Immature natural killer cell (primary cell): ENCODE measurements around the gene IL18RAP. TPM values are rescaled to one million over a fixed set of nuclear protein-coding genes. Genes with fewer than 3 reads are reported as not detected.

Experiments used
- DNase-seq, 3 donors: peaks; one replicate each; pipeline ENCODE4 v3.0.0; 2022; ENCODE audit warnings: mixed read lengths in 1 of 3
- H3K27ac Mint-ChIP-seq, 6 donors: one replicate each; pipeline ENCODE4 v1.8.0; 2020; ENCODE audit warnings: mixed read lengths in 6 of 6, mild to moderate bottlenecking in 5 of 6, inconsistent platforms in 4 of 6, moderate library complexity in 3 of 6
- H3K27me3 Mint-ChIP-seq, 3 donors: one replicate each; pipeline ENCODE4 v1.8.0; 2020 to 2021; ENCODE audit warnings: low read depth in 3 of 3, mild to moderate bottlenecking in 3 of 3, mixed read lengths in 3 of 3, moderate library complexity in 3 of 3, inconsistent platforms in 1 of 3
- H3K36me3 Mint-ChIP-seq, 3 donors: one replicate each; pipeline ENCODE4 v1.8.0; 2020; ENCODE audit warnings: mixed read lengths in 3 of 3, inconsistent platforms in 2 of 3, mild to moderate bottlenecking in 2 of 3
- H3K4me1 Mint-ChIP-seq, 2 donors: one replicate each; pipeline ENCODE4 v1.8.0; 2020; ENCODE audit warnings: inconsistent platforms in 2 of 2, mild to moderate bottlenecking in 2 of 2, mixed read lengths in 2 of 2, moderate library complexity in 1 of 2
- H3K4me3 Mint-ChIP-seq, 5 donors: one replicate each; pipeline ENCODE4 v1.8.0; 2020; ENCODE audit warnings: mild to moderate bottlenecking in 5 of 5, mixed read lengths in 5 of 5, inconsistent platforms in 3 of 5, moderate library complexity in 3 of 5
- H3K9me3 Mint-ChIP-seq, 6 donors: one replicate each; pipeline ENCODE4 v1.8.0; 2020; ENCODE audit warnings: mild to moderate bottlenecking in 6 of 6, mixed read lengths in 6 of 6, inconsistent platforms in 4 of 6, moderate library complexity in 3 of 6
- polyA plus RNA-seq, 3 donors: library from polyadenylated mRNA; unstranded; fragments of 300-500 nt; fragmentation: Illumina TruSeq; gene quantifications; one replicate each; pipeline ENCODE4 v1.2.3, GENCODE V29; 2021

IL18RAP gene
- polyA plus RNA-seq, 3 donors from 2014 or later: 58.1 to 60.8 (median 60.3) TPM

DNA sequence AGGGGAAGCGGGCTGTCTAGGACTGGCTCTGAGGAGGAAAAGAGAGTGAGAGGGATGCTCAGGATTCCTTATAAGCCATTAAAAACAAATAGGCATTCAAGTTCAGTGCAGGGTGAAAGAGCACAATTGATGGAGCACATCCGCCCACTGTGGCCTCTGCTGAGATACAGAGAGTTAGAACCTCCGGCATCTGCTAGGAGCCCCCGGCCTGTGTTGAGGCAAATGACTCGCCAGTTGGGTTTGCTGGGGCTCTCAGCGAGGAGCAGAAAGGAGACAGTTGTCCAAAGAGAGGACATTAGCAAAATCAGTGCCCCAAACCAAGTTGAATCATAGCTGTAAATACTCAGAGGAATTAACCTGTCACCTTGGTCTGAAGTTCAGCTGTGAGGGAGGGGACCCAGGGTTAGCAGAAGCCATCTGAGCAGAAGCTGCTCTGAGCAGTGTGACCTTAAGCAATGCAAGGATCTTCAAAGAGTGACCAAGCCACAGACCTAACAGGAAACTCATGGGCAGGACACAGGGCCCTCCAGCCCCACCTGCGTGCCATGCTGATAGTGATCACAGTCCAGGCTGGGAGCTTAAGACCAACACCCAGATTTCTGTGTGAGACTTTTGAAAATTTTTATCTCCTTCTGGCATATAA, 23.3 kb upstream of the IL18RAP start:
- Mint-ChIP-seq H3K27ac (peak overlapping the region; percentile 64 to 86 (median 84)), H3K27me3 (peaks cover 0 to 1% (median 0%) of the 10 kb centered on the region in 3 donors), H3K4me1 (peaks cover 48 to 54% of the 10 kb centered on the region in 2 donors), H3K4me3 (peak overlapping the region; percentile 3 to 65 (median 55)), H3K36me3 (peaks cover 9 to 23% (median 10%) of the 10 kb centered on the region in 3 donors), H3K9me3 (no peaks in the 10 kb centered on the region)
- peak; percentile 48 to 55 (median 52) for DNase-seq

DNA sequence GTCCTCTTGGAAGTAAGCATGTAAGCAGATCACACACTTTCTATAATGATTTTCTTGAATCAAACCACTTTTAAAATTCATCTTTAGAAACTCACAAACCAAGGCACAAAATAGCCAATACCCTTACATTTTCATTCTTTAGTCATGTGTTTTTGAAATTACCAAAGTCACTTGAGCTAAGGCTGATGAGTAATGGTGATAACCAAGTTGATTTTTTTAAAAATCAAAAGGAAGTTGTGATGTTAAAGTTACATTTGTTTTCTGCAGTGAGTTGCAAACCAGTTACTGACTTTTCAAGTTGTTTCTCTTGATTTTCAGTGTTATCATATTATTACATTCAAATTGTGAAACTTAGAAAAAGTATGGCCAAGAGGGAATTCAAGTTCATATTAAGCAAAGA, 21.5 kb upstream of the IL18RAP start:
- H3K4me3 Mint-ChIP-seq: peak overlapping the region in 2 of 5 donors; percentile 44 to 62
- H3K27me3 Mint-ChIP-seq: no peaks in the 10 kb centered on the region
- peaks cover 3 to 10% (median 9%) of the 10 kb centered on the region in 3 donors for H3K36me3 Mint-ChIP-seq
- H3K4me1 Mint-ChIP-seq: peaks cover 48 to 54% of the 10 kb centered on the region in 2 donors
- no peak for DNase-seq
- H3K9me3 Mint-ChIP-seq: no peaks in the 10 kb centered on the region
- H3K27ac Mint-ChIP-seq: peak overlapping the region in 5 of 6 donors; percentile 1 to 84 (median 64)

DNA sequence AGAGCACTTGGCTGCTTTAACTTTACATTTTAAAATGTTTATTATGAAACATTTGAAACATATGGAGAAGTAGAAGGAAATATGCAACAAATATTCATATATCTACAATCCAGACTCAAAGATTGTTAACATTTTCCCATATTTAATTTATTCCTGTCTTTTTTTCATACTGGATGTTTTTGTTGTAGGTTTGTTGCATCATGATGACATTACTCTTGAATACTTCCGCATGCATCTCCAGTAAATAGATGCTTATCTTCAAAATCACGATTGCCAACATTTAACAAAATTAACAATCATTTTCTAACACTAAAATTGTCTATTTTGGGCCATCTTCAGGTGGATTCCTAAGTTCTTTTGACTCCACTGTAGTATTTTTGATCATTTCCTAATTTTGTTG, 21.1 kb upstream of the IL18RAP start:
- H3K4me3 Mint-ChIP-seq: peak overlapping the region in 1 of 5 donors; percentile 32
- H3K9me3 Mint-ChIP-seq: no peaks in the 10 kb centered on the region
- no peak for DNase-seq
- peaks cover 48 to 54% of the 10 kb centered on the region in 2 donors for H3K4me1 Mint-ChIP-seq
- H3K36me3 Mint-ChIP-seq: peaks cover 0 to 10% (median 5%) of the 10 kb centered on the region in 3 donors
- H3K27me3 Mint-ChIP-seq: no peaks in the 10 kb centered on the region
- H3K27ac Mint-ChIP-seq: peak overlapping the region in 4 of 6 donors; percentile 35 to 84 (median 56)

DNA sequence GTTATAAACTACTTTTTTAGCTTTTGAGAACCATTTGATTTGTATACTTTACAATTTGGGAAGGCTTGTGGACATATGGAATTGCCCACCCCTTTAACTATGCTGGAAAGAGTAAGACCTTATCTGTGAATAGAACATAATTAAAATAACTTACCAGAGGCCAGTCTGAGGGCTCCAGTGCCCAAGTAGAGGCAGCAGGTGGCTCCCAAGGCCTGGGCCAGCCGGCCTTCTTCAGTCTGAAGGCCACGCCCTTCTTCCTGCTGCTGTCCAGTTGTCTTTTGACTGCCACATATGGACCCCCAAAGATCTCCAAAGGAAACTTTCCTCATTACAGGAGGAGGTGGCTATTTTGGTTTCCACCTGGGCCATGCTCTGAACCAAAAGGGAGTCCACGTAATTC, 12.0 kb upstream of the IL18RAP start:
- no peak for DNase-seq
- H3K4me1 Mint-ChIP-seq: peaks cover 36 to 52% of the 10 kb centered on the region in 2 donors
- H3K27ac Mint-ChIP-seq: no peak overlapping the region
- no peak overlapping the region for H3K4me3 Mint-ChIP-seq
- peaks cover 0 to 3% (median 0%) of the 10 kb centered on the region in 6 donors for H3K9me3 Mint-ChIP-seq
- H3K27me3 Mint-ChIP-seq: peaks cover 0 to 3% (median 2%) of the 10 kb centered on the region in 3 donors
- peaks cover 2 to 28% (median 5%) of the 10 kb centered on the region in 3 donors for H3K36me3 Mint-ChIP-seq

DNA sequence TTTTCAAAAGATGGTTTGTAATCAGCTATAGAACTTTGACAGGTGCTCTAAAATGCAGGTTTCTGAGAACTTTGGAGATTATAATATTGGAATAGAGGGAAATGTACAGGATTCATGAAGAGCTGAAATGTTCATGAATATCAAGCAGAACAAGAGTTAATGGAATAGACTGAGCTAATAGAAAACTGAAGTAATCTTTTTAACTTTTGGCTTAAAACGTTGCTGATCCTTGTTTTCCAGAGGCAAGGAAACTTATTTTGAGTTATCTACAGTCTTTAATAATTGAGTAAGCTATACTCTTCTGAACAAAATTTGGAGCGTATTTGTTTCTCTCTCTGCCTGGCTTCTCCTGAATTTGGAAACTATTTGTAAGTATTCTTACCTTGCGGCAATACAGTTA, 10.8 kb upstream of the IL18RAP start:
- Mint-ChIP-seq H3K4me1 (peaks cover 49 to 65% of the 10 kb centered on the region in 2 donors), H3K27ac (no peak overlapping the region), H3K36me3 (peaks cover 2 to 28% (median 5%) of the 10 kb centered on the region in 3 donors), H3K4me3 (no peak overlapping the region), H3K9me3 (peaks cover 0 to 3% (median 0%) of the 10 kb centered on the region in 6 donors), H3K27me3 (peaks cover 2 to 3% (median 2%) of the 10 kb centered on the region in 3 donors)
- no peak for DNase-seq

DNA sequence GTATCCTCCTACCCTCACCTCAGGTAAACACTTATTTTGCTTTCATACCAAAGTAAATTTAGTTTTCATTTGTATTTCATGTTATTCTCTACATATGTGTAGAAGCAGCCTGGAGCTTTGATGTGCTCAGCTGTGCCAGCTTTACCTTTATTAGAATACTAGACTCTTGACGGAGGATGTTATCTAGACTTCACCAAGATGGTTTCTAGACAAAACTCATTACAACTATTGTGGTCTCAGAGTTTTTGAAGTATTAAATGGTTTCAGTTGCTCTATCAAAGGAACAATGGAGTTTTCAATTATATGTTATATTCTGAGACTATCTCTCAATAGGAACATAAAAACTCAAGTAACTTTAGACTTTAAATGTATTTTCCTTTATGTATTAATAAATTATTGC, 5.0 kb upstream of the IL18RAP start:
- Mint-ChIP-seq H3K4me1 (peaks cover 56 to 77% of the 10 kb centered on the region in 2 donors), H3K36me3 (peaks cover 27 to 34% (median 33%) of the 10 kb centered on the region in 3 donors), H3K9me3 (no peaks in the 10 kb centered on the region), H3K4me3 (peak overlapping the region; percentile 78 to 99 (median 85)), H3K27me3 (peaks cover 2 to 9% (median 4%) of the 10 kb centered on the region in 3 donors), H3K27ac (peak overlapping the region; percentile 93 to 99 (median 96))
- DNase-seq: peak; percentile 59 to 72 (median 61)

DNA sequence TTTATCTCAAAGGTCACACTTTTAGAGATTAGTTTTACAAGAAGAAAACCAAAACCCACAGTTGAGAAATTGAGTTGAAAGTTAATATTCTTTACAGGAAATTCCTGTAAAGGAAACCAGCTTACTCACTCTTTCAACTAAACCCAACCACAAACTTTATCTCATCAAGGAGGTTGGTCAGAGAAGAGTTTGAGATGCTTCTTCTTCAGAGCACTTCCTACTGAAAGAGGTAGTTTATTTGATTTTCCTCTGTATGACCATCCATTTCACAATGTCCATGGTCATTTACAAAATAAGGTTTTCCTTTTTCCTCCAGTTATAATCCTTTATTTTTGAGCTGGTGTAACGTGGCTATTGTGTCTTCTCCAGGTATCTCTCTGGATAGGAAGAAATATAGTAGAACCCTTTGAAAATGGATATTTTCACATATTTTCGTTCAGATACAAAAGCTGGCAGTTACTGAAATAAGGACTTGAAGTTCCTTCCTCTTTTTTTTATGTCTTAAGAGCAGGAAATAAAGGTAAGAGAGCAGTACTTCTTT, 4.5 kb upstream of the IL18RAP start:
- peaks cover 30 to 40% (median 35%) of the 10 kb centered on the region in 3 donors for H3K36me3 Mint-ChIP-seq
- peaks cover 2 to 9% (median 4%) of the 10 kb centered on the region in 3 donors for H3K27me3 Mint-ChIP-seq
- no peaks in the 10 kb centered on the region for H3K9me3 Mint-ChIP-seq
- peak overlapping the region; percentile 94 to 99 (median 98) for H3K4me3 Mint-ChIP-seq
- H3K27ac Mint-ChIP-seq: peak overlapping the region; percentile 93 to 99 (median 96)
- peak; percentile 76 to 80 (median 77) for DNase-seq
- H3K4me1 Mint-ChIP-seq: peaks cover 51 to 77% of the 10 kb centered on the region in 2 donors

DNA sequence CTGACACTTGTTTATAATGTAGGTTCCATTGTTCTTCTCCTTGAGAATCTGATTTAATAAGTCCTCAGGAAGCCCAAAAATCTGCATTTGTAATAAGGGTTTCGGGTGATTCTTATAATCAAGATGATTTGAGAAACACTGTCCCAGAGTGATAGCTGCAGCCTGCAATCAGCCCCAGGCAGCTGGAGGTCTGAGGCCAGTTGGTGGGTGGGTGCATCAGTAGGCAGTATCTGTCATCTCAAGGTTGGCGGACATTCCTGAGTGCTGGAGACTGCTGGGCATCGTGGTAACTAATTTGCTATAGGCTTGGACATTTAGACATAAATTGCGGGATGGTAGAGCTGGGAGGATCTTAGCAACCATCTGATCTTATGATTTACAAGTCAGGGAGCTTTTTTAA, 2.7 kb upstream of the IL18RAP start:
- H3K9me3 Mint-ChIP-seq: no peaks in the 10 kb centered on the region
- peaks cover 44 to 55% (median 48%) of the 10 kb centered on the region in 3 donors for H3K36me3 Mint-ChIP-seq
- peak overlapping the region; percentile 94 to 99 (median 98) for H3K4me3 Mint-ChIP-seq
- H3K27me3 Mint-ChIP-seq: peaks cover 2 to 9% (median 4%) of the 10 kb centered on the region in 3 donors
- H3K4me1 Mint-ChIP-seq: peaks cover 33 to 77% of the 10 kb centered on the region in 2 donors
- H3K27ac Mint-ChIP-seq: peak overlapping the region; percentile 93 to 99 (median 96)
- DNase-seq: no peak

DNA sequence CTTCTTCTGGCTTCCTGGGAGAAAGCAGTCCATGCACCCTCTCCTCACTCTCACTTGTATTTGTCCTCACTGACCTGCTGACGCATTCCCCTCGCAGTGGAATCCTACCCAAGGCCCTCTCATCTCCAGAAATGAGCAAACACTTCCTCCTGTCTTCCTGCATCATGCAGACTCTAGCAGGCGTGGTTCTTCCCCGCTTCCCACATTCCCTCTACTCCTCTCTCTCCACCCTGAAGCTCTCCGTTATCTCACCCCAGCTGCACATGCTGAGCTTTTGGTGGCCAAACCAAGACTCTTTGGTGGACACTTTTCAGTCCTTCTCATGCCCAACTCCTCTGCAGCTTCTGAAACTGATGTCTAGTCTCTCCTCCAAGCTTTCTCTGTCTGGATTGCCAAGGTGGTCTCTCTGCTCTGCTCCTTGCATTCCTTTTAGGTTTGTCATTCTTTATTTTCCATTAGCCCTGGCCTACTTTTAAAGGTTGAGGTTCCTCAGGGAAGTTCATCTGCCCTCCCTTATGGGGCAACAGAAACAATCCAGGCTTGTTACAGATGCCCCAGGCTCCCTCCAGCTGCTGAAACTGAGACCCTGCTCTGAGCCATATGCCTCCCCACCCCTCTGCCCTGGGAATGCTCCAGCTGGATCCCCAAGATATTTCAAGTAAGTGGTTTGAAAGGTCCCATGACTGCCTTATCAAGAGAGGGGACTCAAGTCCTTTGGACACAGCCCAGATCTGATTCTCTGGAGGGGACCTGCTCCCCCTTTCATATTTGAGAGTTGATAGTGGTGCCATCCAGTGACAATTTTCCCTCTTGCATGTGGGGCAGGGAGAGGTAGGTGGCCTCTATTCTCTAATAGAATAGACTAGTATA, 835 bp upstream of the IL18RAP start:
- H3K27me3 Mint-ChIP-seq: peaks cover 0 to 9% (median 4%) of the 10 kb centered on the region in 3 donors
- H3K27ac Mint-ChIP-seq: peak overlapping the region; percentile 93 to 99 (median 96)
- H3K4me1 Mint-ChIP-seq: peaks cover 15 to 76% of the 10 kb centered on the region in 2 donors
- H3K4me3 Mint-ChIP-seq: peak overlapping the region; percentile 94 to 99 (median 98)
- DNase-seq: no peak
- H3K36me3 Mint-ChIP-seq: peaks cover 50 to 68% (median 51%) of the 10 kb centered on the region in 3 donors
- H3K9me3 Mint-ChIP-seq: no peaks in the 10 kb centered on the region

DNA sequence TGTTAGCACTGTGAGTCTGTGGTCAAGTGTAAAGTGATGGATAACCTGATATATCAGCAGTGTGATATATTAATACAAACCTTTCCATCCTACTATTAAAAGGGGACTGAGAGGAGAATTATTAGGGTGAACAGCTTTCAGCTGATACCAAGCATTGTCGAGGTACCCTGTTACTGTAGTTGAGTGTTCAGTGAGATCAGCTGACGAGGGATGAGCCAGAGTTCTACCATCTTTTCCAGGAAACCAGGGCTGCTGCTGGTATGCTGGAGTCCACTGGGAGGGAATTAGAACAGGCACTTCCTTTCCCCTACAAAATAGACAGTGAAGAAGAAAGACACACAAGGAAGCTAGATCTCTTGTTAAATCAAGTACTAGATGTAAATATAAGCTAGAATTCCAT, 408 bp downstream of the IL18RAP start:
- H3K4me3 Mint-ChIP-seq: peak overlapping the region; percentile 94 to 99 (median 98)
- DNase-seq: no peak
- no peaks in the 10 kb centered on the region for H3K9me3 Mint-ChIP-seq
- peaks cover 5 to 79% of the 10 kb centered on the region in 2 donors for H3K4me1 Mint-ChIP-seq
- peak overlapping the region; percentile 93 to 99 (median 96) for H3K27ac Mint-ChIP-seq
- H3K36me3 Mint-ChIP-seq: peaks cover 52 to 78% (median 61%) of the 10 kb centered on the region in 3 donors
- peaks cover 0 to 5% (median 2%) of the 10 kb centered on the region in 3 donors for H3K27me3 Mint-ChIP-seq

DNA sequence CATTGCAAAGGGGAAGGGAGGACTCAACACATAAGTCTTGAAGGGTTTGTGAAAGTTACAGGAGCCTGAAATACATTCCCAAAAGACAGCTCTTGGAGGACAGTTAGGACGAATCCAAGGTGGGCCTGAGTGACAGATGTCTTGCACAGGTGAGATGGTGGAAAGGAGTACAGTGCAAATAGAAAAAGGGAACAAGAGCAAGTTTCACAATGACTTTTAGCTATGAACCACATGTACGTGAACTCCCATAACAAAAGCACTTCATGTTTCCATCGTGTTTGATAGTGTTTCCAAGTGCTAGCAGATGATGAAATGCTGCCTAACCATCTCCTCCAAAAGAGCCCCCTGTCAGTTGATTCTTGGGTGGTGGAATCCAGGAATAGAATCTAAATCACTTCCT, 1.8 kb downstream of the IL18RAP start:
- peaks cover 0 to 3% (median 2%) of the 10 kb centered on the region in 3 donors for H3K27me3 Mint-ChIP-seq
- peak overlapping the region; percentile 93 to 99 (median 96) for H3K27ac Mint-ChIP-seq
- H3K4me1 Mint-ChIP-seq: peaks cover 0 to 93% of the 10 kb centered on the region in 2 donors
- H3K36me3 Mint-ChIP-seq: peaks cover 54 to 84% (median 67%) of the 10 kb centered on the region in 3 donors
- H3K9me3 Mint-ChIP-seq: no peaks in the 10 kb centered on the region
- H3K4me3 Mint-ChIP-seq: peak overlapping the region; percentile 94 to 99 (median 98)
- DNase-seq: no peak

DNA sequence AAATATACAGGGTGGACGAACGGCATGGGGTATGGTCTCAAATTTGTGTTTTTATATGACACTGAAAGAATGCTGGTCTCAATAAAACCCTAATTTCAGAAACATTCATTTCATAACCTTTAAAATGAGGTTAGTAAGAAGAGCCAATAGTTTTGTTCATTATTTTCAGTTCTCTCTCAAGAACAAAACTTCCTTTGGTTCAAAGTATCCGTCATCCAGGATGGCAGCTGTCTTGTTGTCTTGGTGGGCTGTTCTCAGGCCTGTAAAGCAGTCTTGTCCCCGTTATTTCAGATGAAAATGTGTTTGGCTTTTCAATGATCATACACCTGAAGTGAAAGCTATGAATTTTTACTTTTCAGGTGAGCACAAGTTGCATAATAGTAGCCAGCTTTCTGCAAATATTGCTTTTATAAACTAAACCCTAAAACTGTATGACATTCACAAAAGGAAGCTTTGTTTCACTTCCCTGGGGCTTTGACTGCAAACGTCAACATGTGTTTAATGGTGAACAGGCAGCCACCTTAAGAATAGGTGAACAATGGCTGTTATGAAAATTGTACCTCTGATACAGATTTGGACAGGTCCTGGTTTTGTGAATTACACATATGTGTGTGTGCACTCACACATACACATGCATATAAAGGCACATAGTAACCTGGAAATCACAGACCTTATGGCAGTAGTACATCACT, 2.6 kb downstream of the IL18RAP start:
- no peak for DNase-seq
- Mint-ChIP-seq H3K27me3 (peaks cover 0 to 3% (median 2%) of the 10 kb centered on the region in 3 donors), H3K4me3 (peak overlapping the region; percentile 94 to 99 (median 98)), H3K27ac (peak overlapping the region; percentile 71 to 98 (median 94)), H3K36me3 (peaks cover 59 to 85% (median 69%) of the 10 kb centered on the region in 3 donors), H3K4me1 (peaks cover 0 to 98% of the 10 kb centered on the region in 2 donors), H3K9me3 (no peaks in the 10 kb centered on the region)

DNA sequence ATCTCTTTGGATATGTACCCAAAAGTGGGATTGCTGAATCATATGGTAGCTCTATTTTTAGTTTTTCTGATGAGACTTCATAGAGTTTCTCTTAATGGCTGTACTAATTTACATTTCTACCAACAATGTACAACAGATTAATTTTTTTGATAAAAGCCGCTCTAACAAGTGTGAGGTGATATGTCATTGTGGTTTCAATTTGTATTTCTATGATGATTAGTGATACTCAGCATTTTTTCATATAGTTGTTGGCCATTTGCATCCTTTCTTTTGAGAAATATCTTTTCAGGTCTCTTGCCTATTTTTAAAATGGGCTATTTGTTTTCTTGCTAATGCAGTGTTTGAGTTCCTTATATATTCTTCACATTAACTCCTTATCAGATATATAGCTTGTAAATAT, 4.3 kb downstream of the IL18RAP start:
- DNase-seq: no peak
- Mint-ChIP-seq H3K27me3 (peaks cover 0 to 2% (median 0%) of the 10 kb centered on the region in 3 donors), H3K4me1 (peaks cover 0 to 98% of the 10 kb centered on the region in 2 donors), H3K9me3 (no peaks in the 10 kb centered on the region), H3K36me3 (peaks cover 51 to 78% (median 62%) of the 10 kb centered on the region in 3 donors), H3K27ac (peak overlapping the region; percentile 67 to 95 (median 86)), H3K4me3 (peak overlapping the region; percentile 74 to 94 (median 77))
